K562 (cell line): ENCODE measurements around the gene GDF2. TPM values are rescaled to one million over a fixed set of nuclear protein-coding genes. Genes with fewer than 3 reads are reported as not detected.

Source experiments
- REST ChIP-seq, 2 experiments: fragments of 450-650 bp; formaldehyde crosslinking in 1 of 2; IDR thresholded peaks; 2 replicates each; pipeline versions ENCODE4 v1.4.0 to v1.6.1; 2014 to 2020; ENCODE audit warnings: mild to moderate bottlenecking in 2 of 2, borderline replicate concordance in 1 of 2, low read depth in 1 of 2
- SMC3 ChIP-seq: conservative IDR thresholded peaks from 2 replicates; pipeline ENCODE4 v1.6.1; 2011; ENCODE audit warnings: low read depth, low read length, improper control_type of control experiment; ENCODE audit not compliant: insufficient read depth
- XRCC5 ChIP-seq: fragments of 200-400 bp; formaldehyde crosslinking; IDR thresholded peaks from 2 replicates; pipeline ENCODE4 v1.6.1; 2017; ENCODE audit warnings: low read depth, mild to moderate bottlenecking, low read length
- ZBED1 ChIP-seq: IDR thresholded peaks from 2 replicates; pipeline ENCODE4 v1.6.1; 2014
- polyA plus RNA-seq, 8 experiments: library from polyadenylated mRNA; depleted of rRNA in 4 of 8; stranded (reverse) in 5 of 8; unstranded in 3 of 8; fragments of >200 nt; fragmentation: Nextera tagmentation in 2 of 8; fragmentation: Illumina TruSeq in 1 of 8; extraction: Ambion mirVana in 2 of 8; extraction: Trizol in 1 of 8; gene quantifications; 2 replicates each; pipeline versions ENCODE4 v1.2.1 to v1.2.3, GENCODE V29; 2011 to 2014; ENCODE audit warnings: inconsistent platforms in 1 of 8, missing spikeins in 1 of 8
- total RNA-seq, 7 experiments: library from RNA; depleted of rRNA in 6 of 7; stranded (reverse); fragments of >200 nt in 6 of 7; fragmentation: Illumina TruSeq in 2 of 7; extraction: Trizol in 2 of 7; gene quantifications; 2 replicates each; pipeline versions ENCODE4 v1.2.1 to v1.2.3, GENCODE V29; 2011 to 2021; ENCODE audit warnings: low replicate concordance in 1 of 7

The GDF2 gene
- total and polyA plus RNA-seq, 9 of the 15 experiments (the other 6 are each of a cell fraction or from before 2014, with no cell fraction given), result 0.08 to 0.58 (median 0.27) TPM; not detected in 2

- TF ChIP-seq REST (IDR thresholded peaks at IDR 0.05; ENCODE audit: borderline replicate concordance) (peak; percentile 73), REST (CRISPR knock-in tag; IDR thresholded peaks at IDR 0.05; ENCODE audit: low read depth) (no peak), XRCC5 (0 out of 2 replicates have a peak, but pooled peaks have one; percentile 43), SMC3 (peak; percentile 84), ZBED1 (no peak)
Measured at GRCh38 chr10:47361293-47361692, 39.0 kb downstream of the GDF2 start (continued).
